Activated CD4-positive, CD25-positive, alpha-beta regulatory T cell treated with anti-CD3 and anti-CD28 coated beads, Interleukin-2, amount 50 U/mL, for 24 hours (primary cell): Measurements from ENCODE around the gene LY6G5B.

Experiments used
- ATAC-seq, 2 donors: fragments of 150-1000 bp; cut with Tn5 transposase; one replicate each; pipeline ENCODE4 v1.10.0; 2021; ENCODE audit warnings: mild to moderate bottlenecking in 1 of 2, moderate library complexity in 1 of 2

The LY6G5B gene, protein sequence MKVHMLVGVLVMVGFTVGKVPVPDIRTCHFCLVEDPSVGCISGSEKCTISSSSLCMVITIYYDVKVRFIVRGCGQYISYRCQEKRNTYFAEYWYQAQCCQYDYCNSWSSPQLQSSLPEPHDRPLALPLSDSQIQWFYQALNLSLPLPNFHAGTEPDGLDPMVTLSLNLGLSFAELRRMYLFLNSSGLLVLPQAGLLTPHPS

DNA sequence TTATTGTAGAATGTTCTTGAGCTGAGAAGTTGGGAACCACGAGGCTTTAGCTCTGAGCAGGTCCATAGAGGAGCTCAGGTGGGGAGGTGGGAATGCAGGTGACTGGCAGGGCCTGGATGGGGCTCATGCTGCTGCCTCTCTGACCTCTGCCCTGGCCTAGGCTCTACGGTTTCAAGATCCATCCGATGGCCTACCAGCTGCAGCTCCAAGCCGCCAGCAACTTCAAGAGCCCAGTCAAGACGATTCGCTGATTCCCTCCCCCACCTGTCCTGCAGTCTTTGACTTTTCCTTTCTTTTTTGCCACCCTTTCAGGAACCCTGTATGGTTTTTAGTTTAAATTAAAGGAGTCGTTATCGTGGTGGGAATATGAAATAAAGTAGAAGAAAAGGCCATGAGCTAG lies at the start of gene LY6G5B:
TSS of gene LY6G5B (plus strand) at position 301 of the 400 bp plus-strand sequence. CDS start 975 bp downstream, outside the sequence.
- ATAC-seq, result no peak

DNA sequence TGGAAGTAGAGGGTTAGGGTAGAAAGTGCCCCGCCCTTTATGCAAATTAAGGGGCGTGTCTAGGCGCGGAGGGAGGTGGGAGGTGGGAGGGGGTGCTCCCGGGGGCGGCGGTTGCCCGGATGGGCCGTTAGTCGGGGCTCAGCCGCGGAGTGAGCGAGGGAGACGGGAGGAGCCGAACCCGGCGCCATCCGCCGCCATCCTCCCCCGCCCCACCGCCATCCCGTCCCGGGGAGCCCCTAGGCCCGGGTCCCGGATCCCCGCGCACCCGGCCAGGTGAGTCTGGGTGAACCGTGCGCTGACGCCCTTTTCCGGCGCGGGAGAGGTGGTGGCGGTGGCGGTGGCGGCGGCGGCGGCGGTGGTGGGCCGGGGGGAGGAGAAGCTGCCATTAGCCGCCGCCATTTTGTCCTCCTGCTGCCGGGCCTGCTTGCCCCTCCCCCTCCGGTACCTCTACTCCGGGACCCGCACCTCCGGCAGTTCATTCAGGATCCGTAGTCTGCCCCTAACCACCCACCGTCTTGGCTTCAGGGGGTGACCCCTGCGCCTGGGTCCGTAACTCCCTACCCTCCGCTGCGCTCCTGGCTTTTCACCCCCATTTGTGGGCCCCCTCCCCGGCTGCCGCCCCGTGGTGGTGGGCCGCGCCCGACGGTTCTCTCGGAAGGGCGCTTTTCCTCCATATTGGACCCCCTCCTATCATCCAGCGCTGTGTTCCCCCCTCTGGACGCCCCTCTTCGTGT lies 49.0 kb upstream of the LY6G5B start, which contains the start of gene PRRC2A:
TSS of gene PRRC2A (plus strand) at position 130 of the 734 bp plus-strand sequence. CDS start 2,075 bp downstream, outside the sequence.
- ATAC-seq, result peak; percentile 57 to 63

DNA sequence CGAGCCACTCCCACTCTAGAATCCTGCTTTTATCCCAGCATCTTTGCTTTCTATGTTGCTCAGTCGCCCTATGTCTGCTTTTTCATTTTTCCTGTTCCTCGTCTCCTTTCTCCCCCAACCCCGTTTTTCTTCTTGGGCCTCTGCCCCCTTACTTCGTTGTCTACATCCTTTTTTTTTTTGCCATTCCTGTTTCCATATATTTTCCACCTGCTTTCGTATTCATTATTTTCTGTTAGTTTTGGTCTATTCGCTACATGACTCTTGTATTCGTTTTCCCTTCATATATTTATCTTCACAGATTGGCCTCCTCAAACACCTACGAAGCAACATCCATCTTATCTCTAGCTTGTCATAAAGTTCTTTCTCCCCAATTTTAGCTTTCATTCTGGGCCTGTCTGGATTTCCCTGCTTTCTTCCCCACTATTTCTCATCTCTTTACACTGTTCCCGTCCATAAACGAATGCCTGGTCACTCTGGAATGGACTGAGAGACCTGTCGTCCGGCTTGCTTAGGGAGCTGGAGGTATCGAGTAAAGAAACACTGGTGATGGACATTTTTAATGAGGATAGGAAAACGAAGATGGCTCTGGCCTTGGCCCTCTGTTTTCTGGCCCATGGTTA lies 48.3 kb upstream of the LY6G5B start:
- ATAC-seq, result no peak

DNA sequence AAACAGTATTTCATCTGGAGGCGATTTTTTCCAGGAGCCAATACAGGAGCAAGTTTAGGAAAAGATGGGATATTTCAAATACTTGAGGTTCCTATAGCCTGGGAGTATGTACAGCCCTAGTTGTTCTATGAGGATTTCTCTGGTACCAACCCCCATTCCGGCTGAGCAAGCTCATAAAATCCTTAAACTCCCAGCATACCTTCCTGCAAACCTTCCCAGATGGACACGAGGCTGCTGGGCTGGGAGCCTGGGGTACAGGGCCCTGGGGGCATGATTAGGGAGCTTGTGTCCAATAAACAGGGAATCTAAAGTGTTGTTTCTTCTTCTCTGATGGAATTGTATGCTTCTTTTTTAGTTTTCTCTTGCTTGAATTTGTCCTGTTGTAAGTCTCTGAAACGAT lies 47.8 kb upstream of the LY6G5B start:
- ATAC-seq, result no peak

DNA sequence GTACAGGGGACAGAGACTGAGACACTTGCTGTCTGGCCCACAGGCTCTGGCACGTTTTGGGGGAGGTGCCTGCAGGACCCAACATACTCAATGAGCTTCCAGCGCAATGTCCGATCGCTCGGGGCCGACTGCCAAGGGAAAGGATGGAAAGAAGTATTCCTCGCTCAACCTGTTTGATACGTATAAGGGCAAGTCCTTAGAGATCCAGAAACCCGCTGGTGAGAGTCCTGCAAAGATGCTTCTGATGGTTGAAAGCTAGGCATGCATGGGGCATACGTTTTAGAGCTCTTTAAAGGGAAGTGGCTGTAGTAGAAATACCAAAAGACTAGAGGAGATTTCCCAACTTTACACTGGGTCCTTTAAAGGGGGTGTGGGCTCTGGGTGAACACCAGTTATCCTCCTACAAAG lies 47.1 kb upstream of the LY6G5B start:
- ATAC-seq, result no peak

DNA sequence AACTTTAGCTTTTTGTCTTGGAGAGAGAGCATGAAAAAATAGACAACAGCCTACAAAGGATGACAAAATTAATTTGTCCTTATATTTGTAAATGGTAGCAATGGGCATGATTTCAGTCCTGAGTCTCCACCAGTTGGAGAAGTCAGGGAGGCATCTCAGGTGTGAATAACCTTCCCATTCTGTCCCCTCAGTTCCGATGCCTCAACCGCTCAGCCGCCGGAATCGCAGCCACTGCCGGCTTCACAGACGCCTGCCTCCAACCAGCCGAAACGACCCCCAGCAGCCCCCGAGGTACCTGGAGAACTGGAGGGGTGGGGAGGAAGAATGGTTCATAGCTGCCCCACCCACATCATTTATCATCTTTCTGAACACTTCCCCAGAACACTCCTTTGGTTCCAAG lies 45.7 kb upstream of the LY6G5B start:
- ATAC-seq, result no peak

DNA sequence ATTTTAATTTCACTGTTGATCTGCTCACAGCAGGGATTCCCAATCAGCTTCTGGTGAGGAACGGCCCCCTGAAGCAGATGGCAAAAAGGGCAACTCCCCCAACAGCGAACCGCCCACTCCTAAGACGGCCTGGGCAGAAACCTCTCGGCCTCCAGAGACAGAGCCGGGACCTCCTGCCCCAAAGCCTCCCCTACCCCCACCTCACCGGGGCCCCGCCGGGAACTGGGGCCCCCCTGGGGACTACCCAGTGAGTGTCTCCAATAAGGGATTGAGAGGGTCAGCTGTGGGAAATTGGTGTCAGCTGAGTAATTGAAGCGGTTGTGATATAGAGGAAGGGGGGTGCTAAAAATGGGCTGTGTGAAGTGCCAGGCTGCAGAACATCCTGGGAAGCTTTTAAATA lies 42.8 kb upstream of the LY6G5B start:
- no peak for ATAC-seq

DNA sequence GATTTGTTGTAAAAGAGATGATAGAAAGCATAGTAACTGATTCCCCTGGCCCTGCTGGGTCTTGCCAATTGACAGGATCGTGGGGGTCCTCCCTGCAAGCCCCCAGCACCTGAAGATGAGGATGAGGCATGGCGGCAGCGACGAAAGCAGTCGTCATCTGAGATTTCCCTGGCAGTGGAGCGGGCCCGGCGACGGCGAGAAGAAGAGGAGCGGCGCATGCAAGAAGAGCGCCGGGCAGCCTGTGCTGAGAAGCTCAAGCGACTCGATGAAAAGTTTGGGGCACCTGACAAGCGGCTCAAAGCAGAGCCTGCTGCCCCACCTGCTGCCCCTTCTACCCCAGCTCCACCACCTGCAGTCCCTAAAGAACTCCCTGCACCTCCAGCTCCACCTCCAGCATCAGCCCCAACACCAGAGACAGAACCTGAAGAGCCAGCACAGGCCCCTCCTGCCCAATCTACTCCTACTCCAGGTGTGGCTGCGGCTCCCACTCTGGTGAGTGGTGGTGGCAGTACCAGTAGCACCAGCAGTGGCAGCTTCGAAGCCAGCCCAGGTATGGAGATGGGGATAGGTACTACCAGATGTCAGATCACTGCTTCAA lies 42.0 kb upstream of the LY6G5B start:
- ATAC-seq, result no peak

DNA sequence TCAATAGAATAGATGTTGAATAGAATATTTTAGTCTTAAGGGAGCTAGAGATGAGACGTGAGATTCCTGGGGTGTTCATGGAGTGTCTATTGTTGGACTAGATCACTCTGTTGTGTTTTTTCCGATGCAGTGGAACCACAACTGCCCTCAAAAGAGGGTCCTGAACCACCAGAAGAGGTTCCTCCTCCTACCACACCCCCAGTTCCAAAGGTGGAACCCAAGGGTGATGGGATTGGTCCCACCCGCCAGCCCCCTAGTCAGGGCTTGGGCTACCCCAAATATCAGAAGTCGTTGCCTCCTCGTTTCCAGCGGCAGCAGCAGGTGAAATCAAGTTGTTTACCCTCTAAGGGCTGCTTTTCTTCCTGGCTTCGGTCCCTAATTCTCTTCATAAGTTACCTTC lies 40.8 kb upstream of the LY6G5B start:
- ATAC-seq, result no peak

DNA sequence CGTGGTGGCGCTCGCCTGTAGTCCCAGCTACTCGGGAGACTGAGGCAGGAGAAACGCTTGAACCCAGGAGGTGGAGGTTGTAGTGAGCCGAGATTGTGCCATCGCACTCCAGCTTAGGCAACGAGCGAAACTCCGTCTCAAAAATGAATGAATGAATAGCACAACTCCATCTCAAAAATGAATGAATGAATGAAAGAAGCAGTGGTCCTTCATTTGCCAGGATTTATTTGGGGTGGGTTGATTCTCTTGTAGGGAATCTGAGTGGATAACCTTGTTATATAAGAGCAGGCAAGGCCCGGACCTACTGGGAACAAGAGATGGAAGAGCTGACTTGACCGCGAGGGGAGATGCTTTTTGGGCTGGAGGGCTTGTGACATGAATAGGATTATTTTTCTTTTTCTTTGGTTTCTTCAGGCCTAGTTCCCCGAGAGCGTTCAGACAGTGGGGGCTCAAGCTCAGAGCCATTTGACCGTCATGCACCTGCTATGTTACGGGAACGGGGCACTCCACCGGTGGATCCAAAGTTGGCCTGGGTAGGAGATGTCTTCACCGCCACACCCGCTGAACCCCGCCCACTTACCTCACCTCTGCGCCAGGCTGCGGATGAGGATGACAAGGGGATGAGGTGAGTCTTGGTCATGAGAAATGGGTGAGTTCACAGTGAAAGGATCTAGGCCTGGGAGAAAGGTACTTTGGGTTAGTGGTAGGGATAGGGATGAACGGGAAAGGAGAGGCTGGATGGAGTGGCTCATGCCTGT lies 39.4 kb upstream of the LY6G5B start:
- no peak for ATAC-seq

DNA sequence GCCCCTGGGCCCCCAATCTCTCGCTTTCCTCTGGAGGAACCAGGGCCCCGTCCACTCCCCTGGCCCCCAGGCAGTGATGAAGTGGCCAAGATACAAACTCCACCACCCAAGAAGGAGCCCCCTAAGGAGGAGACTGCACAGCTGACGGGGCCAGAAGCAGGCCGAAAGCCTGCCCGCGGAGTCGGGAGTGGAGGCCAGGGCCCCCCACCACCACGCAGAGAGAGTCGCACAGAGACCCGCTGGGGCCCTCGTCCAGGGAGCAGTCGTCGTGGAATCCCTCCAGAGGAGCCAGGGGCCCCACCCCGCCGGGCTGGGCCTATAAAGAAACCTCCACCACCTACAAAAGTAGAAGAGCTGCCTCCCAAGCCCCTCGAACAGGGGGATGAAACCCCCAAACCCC lies 38.6 kb upstream of the LY6G5B start:
- no peak for ATAC-seq

DNA sequence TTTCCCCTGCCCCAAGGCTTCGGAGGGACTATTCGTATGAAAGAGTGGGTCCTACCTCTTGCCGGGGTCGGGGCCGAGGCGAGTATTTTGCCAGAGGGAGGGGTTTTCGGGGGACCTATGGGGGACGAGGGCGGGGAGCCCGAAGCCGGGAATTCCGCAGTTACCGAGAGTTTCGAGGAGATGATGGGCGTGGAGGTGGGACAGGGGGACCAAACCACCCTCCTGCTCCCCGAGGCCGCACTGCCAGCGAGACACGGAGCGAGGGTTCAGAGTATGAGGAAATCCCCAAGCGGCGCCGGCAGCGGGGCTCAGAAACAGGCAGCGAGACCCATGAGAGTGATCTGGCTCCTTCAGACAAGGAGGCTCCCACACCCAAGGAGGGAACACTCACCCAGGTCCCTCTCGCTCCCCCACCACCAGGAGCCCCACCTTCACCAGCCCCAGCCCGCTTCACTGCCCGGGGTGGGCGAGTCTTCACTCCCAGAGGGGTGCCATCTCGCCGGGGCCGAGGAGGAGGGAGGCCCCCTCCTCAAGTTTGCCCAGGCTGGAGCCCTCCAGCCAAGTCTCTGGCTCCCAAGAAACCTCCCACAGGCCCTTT lies 38.0 kb upstream of the LY6G5B start:
- ATAC-seq, result no peak

DNA sequence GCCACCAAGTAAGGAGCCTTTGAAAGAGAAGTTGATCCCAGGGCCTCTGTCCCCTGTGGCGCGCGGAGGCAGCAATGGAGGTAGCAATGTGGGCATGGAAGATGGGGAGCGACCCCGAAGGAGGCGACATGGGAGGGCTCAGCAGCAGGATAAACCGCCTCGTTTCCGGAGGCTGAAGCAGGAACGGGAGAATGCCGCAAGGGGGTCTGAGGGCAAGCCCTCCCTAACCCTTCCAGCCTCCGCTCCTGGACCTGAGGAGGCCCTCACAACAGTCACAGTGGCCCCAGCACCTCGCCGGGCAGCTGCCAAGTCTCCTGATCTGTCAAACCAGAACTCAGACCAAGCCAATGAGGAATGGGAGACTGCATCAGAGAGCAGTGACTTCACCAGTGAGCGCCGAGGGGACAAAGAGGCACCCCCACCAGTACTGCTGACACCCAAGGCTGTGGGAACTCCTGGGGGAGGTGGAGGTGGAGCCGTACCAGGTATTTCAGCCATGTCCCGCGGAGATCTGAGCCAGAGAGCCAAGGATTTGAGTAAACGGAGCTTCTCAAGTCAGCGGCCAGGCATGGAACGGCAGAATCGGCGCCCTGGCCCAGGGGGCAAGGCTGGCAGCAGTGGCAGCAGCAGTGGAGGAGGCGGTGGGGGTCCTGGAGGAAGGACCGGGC lies 37.4 kb upstream of the LY6G5B start:
- no peak for ATAC-seq

DNA sequence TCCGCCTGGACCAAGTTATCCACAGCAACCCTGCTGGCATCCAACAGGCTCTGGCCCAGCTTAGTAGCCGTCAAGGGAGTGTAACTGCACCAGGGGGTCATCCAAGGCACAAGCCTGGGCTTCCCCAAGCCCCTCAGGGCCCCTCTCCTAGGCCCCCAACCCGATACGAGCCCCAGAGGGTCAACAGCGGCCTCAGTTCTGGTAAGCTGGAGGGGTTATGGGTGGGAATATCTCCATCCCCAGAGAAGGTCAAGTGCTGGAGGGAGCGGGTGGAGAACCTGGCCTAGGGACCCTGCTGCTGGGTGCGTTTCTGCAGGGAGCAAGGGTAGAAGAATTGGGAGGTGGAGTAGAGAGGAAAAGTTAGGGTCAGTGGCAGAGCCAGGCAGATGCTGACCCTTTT lies 36.3 kb upstream of the LY6G5B start:
- ATAC-seq, result no peak

DNA sequence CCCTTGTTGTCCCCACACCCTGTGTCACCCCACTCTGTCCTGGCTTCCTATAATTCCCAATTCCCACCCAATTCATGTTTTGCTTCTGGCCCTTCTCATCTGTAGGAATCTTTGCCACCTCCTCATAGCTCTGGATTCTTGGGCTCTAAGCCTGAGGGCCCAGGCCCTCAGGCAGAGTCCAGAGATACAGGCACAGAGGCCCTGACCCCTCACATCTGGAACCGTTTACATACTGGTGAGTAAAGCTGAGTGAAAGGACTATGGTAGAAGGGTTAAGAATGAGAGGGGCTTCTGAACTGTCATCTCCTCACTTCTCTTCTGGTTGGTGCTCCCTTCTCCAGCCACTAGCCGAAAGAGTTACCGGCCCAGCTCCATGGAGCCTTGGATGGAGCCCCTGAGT lies 35.6 kb upstream of the LY6G5B start:
- no peak for ATAC-seq

DNA sequence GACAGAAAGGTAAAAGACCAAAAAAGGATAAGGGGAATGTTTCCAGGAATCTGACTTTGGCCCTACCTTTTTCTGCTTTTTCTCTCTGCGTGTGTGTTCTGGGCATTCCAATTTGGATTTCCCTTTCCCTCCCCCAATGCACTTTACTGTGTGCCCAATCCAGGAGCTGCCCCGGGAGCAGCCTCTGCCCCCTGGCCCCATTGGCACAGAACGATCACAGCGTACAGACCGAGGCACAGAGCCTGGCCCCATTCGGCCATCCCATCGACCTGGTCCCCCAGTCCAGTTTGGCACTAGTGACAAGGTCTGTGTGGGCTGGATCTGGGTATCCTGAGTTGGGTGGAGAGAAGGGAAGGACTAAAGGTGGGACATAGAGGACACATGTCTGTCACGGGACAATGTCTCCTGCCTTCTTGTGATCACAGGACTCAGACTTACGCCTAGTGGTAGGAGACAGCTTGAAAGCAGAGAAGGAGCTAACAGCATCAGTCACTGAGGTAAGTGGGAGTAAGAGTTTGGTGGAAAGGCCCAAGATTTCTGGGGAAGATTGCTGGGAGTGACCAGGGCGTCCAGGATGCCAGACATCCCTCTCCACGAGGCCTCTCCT lies 34.7 kb upstream of the LY6G5B start:
- ATAC-seq, result no peak

DNA sequence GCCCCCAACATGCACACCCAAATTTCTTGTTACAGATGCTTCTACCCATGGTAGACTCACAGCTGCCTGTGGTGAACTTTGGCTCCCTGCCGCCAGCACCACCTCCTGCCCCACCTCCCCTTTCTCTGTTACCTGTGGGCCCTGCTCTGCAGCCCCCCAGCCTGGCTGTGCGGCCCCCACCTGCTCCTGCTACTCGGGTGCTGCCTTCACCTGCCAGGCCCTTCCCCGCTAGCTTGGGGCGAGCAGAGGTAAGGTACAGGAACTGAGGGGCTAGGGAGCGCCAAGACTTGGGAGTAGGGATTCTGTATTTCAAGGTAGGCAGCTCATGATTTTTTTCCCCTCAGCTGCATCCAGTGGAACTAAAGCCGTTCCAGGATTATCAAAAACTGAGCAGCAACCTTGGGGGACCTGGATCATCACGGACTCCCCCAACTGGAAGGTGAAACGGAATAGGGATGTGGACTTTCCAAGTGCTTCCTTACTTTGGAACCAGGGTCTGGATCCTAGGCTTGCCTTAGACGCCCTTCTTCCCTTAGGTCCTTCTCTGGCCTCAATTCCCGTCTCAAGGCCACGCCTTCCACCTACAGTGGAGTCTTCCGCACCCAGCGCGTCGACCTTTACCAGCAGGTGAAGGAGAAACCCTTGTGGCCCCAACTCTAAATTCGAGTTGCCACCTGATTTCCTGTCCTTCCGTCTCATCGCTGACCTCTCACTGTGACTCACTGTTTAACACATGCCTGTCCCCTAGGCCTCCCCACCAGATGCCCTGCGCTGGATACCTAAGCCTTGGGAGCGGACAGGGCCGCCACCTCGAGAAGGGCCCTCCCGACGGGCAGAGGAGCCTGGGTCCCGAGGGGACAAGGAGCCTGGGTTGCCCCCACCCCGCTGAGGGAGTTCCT lies 32.8 kb upstream of the LY6G5B start:
- no peak for ATAC-seq

DNA sequence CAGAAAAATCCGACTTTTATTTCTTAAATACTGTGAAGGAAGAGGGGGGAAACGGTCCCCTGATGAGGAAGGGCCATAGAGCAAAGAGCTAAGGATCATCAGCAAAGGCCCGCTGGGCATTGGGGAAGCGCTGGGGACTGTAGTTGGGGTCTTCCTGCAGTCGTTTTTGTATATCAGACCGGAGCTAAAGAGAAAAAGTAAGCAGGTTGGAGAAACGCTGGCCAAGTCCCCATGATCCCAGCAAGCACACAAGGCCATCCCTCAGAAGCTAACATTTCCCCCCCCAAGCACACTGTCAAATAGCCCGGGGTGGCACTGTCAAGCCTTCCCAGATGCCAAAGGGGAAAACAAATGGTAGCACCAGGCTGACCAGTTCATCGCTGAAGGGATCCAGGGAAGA lies 30.7 kb upstream of the LY6G5B start:
- ATAC-seq, result no peak

DNA sequence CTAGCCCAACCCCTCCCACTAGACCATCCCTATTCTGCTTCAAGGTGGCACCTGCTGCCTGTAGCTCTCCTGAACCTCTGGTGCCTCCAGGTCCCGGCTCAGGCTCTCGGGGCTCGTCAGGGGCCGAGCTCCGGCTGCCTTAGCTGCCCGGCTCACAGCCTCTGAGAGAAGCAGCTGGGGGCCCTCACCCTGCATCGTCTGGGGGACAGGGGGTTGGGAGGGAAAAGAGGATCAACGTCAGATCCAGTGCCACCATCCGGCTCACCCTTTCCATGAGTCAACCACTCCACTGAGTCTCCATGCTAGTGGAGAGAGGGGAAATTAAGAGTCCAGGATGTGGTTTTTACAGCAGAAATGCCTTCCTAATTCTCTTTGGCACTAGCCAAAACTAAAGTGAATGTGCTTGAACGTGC lies 30.3 kb upstream of the LY6G5B start:
- ATAC-seq, result peak; percentile 45 to 63

DNA sequence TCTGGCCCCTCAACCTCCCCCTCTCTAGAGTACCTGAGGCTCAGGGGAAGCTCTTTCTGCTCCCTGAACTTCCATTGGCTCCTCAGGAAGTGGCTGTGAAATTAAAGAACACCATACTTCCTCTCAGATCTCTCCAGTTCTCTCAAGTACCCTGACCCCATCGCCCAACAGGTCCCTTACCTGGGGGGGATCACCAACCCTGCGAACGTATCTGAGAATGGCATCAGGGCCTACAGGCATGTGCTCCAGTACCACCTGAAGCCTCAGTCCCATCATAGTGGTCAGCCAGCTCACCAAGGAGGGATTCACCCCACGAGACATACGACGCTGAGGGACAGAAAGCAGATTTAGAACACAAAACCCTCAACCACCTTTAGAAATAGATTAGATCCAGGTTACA lies 29.2 kb upstream of the LY6G5B start:
- ATAC-seq, result no peak
